CD1c-positive myeloid dendritic cell (primary cell): ENCODE results near the gene FAM222B.
"Not testable (repeated sequence)": the region's sequence is repeated elsewhere in the genome, so short reads cannot be mapped to it uniquely, and the experiment has no call there.

ENCODE experiments used
- DNase-seq: peaks from one replicate; pipeline ENCODE4 v3.0.0-alpha.2; 2016; ENCODE audit errors: extremely low spot score

The FAM222B gene

GRCh38 chr17:28746611-28747050 lies 96.0 kb downstream of the FAM222B start:
- no peak for DNase-seq

DNA sequence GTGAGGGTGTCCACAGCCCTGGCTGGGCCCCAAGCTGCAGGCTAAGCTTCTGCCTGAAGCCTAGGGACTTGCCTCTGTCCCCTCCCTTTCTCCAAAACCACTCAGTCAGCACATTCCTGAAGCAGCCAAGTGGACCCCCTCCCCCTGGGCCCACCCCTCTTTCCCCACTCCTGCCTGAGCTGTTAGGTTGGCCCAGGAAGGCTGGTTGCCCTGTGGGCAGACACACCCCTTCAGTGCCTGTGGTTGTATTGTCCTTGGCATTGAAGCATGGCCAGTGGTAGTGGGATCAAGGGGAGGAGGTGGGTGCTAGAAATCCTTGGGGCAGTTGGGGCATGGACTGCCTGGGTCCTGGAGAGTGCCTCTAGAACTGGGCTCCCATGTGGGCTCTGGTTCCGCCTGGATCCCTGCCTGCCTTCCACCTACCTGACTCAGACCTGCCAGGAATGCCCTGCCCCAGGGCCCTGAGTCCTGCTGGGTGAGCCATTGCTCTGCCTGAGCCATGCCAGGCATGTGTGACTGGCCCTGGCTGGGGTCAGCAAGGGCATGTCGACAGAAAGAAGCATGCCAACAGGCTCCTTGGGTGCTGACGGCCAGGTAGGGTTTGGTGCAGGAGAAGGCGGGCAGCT lies 96.7 kb downstream of the FAM222B start:
- no peak for DNase-seq

- DNase-seq, result peak; percentile 48
Observed at GRCh38 chr17:28744972-28745785, 97.4 kb downstream of the FAM222B start.

- DNase-seq, result peak; percentile 57
Observed at GRCh38 chr17:28744104-28744971, 98.3 kb downstream of the FAM222B start.

GRCh38 chr17:28743243-28744103 lies 99.1 kb downstream of the FAM222B start, which contains the start of gene TRAF4:
Gene TRAF4, plus strand, starts transcription at chr17:28744011. Its CDS starts 102 bp downstream, at chr17:28744113.
- DNase-seq, result peak; percentile 94

DNA sequence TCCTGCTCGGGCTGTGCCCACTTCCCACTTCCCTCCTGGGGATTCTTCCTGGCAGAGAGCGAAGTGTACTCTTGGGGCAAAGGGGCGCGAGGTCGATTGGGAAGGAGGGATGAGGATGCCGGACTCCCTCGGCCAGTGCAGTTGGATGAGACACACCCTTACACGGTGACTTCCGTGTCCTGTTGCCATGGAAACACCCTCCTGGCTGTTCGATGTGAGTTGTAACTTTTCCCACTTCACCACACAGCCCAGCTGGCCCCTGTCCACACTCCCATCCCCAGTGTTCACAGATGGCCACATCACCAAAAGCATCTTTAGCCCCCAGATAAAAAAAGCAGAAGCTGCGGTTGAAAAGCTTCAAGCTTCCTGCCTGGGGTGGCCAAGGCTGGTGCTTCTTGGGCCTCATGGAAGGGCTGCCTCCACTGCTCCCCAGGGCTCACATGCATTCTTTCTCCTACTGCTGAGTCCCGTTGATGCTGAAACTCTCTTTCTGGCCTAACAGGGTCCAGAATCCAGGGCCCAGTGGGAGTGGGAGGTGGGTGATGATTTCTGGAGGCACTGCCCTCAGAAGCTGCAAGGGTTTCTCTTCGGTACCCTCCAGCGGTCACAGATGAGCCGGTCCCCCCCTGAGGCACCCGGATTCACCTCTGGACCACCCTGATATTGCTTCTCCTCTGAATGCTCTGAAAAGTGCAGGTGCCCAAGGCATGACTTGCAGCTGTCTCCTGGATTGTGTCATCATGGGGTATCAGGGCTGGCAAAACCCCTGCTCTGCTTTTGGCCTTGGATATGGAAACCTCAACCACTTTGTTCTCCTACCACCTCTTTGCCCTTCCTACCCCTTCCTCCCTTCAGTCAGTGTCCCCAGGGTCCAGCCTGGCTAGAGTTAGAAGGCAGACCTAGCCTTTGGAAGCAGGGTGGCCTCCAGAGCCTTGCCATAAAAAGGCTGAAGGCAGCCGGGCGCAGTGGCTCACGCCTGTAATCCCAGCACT lies 100.9 kb downstream of the FAM222B start:
- peak; percentile 80 for DNase-seq

DNA sequence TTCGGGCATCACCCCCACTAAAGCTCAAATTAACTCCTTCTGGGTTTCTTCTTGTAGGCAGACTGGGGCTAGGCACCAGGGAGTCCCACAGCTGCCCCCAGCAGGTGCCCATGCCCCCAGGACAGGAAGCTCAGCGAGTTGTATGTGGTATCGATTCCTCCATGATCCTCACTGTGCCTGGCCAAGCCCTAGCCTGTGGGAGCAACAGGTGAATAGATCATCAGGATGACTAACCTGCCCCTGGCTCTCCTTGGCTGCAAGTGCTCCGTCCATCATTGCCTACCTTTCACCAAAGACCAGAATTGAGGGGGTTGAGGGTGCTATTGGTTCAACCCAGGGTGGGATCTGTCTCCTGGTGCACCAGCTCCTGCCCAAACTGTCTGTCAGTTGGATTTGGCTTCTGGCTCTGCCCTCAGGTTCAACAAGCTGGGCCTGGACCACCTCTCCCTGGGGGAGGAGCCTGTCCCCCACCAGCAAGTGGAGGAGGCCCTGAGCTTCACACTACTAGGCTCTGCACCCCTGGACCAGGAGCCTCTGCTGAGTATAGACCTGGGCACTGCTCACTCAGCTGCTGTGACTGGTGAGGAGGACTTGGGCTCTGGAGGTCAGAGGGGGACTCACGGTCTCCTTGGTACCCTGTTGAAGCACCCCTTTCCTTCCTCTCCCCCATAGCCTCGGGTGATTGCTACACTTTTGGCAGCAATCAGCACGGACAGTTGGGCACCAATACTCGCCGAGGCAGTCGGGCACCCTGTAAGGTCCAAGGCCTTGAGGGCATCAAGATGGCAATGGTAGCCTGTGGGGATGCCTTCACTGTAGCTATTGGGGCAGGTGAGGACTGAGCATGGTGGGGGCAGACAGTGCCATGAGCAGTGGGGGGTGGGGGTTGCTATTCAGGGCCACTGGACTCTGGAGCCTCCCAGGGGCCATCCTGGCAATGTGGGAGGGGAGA lies 101.9 kb downstream of the FAM222B start:
- DNase-seq, result no peak

DNA sequence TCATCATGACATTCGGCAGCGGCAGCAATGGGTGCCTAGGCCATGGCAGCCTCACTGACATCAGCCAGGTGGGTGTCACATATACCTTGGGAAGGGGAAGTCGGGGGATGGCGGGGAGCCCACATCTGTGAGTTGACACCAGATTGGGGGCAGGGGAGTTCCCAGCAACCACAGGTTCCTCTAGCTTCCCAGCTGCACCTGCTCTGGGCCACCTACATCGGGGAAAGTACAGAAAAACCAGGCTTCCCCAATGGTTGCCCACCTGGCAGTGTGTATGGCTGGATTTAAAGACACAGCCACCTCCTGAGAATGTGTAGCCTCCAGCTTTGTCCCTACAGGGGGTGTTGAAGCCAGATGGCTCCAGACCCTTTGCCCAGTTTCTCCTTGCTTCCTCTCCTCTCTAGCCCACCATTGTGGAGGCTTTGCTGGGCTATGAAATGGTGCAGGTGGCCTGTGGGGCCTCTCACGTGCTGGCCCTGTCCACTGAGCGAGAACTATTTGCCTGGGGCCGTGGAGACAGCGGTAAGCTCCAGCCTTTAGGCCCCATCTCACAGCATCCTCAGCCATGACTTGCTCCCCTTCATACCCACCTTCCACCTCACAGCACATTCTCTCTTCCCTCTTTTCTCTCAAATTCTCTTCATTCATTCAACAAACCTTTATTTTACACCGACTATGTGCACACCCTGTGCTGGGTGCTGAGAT lies 103.8 kb downstream of the FAM222B start:
- peak; percentile 5 for DNase-seq

DNA sequence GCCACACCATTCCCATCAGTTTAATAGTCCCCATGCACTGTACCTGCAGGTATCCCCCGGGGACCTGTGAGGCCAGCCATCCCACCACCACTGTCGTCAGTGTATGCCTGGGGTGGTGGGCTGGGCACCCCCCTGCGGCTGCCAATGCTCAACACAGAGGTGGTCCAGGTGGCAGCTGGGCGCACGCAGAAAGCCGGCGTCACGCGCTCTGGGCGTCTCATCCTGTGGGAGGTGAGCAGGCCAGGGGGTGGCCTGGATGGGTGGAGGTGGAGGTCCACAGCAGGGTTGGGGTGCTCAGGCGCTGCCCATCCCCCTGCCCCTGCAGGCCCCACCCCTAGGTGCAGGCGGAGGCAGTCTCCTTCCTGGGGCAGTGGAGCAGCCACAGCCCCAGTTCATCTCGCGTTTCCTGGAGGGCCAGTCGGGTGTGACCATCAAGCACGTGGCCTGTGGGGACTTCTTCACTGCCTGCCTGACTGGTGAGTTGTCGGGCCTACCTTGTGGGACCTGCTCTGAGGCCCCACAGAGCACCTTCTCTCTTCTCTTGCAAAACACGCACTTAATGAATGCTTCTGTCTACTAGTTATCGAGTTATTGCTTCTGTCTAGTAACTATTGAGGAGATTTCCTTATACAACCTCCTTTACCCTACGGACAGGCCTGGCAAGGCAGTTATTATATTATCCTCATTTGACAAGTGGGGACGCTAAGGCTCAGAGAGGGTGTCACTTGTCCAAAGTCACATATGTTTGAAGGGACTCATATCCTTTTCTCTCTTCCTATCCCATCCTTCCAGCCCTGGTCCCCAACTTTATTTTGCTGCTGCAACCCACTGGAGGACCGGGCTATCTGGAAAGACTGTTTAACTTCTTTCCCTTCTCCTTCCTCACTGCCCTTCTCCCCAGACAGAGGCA lies 104.6 kb downstream of the FAM222B start:
- DNase-seq, result no peak

- no peak for DNase-seq
Observed at GRCh38 chr17:28737316-28737715, 105.3 kb downstream of the FAM222B start.

DNA sequence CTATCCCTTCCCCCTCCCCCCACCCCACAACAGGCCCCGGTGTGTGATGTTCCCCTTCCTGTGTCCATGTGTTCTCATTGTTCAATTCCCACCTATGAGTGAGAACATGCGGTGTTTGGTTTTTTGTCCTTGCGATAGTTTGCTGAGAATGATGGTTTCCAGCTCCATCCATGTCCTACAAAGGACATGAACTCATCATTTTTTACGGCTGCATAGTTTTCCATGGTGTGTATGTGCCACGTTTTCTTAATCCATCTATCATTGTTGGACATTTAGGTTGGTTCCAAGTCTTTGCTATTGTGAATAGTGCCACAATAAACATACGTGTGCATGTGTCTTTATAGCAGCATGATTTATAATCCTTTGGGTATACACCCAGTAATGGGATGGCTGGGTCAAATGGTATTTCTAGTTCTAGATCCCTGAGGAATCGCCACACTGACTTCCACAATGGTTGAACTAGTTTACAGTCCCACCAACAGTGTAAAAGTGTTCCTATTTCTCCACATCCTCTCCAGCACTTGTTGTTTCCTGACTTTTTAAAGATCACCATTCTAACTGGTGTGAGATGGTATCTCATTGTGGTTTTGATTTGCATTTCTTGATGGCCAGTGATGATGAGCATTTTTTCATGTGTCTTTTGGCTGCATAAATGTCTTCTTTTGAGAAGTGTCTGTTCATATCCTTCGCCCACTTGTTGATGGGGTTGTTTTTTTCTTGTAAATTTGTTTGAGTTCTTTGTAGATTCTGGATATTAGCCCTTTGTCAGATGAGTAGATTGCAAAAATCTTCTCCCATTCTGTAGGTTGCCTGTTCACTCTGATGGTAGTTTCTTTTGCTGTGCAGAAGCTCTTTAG lies 106.4 kb downstream of the FAM222B start:
- not testable (repeated sequence) for DNase-seq

GRCh38 chr17:28735242-28735722 lies 107.3 kb downstream of the FAM222B start:
- no peak for DNase-seq

DNA sequence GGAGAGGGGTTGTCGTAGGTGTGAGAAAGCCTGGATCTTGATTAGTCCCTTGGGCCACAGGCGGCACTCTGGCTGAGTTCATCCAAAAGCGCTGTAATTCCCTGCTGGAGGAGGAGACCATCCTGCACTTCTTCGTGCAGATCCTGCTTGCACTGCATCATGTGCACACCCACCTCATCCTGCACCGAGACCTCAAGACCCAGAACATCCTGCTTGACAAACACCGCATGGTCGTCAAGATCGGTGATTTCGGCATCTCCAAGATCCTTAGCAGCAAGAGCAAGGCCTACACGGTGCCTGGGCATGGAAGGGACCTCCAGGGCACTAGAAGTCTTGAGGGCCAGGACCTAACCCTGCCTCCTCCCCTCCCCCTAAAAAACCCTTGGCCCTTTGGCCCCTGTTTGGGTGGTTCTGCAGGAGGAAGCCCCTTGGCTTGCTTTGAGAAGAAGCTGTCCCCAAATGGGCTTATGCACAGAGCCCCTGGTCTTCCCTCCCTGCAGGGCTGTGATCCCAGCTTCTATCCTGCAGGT lies 107.8 kb downstream of the FAM222B start:
- no peak for DNase-seq

- no peak for DNase-seq
Observed at GRCh38 chr17:28733346-28733745, 109.2 kb downstream of the FAM222B start.

DNA sequence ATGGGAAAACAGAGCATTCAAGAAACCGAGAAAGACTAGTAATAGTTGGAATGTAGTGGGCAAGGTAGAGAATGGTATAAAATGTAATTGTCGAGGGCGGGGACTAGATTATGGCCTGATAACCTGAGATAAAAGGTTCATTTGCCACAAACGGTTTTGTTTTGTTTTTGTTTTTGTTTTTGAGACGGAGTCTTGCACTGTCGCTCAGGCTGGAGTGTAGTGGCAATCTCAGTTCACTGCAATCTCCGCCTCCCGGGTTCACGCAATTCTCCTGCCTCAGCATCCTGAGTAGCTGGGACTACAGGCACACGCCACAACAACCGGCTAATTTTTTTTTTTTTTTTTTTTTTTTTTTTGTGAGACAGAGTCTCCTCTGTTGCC lies 112.7 kb downstream of the FAM222B start:
- DNase-seq, result no peak
